Activated CD4-positive, alpha-beta T cell treated with anti-CD3 and anti-CD28 coated beads, Interleukin-2, amount 50 U/mL, for 16 hours (primary cell): Measurements from ENCODE around the gene ACTN1.

ENCODE experiments used
- DNase-seq: peaks from one replicate; pipeline ENCODE4 v3.0.0-alpha.2; 2020

ACTN1 gene

GRCh38 chr14:68931474-68932051 is 47.5 kb downstream of the ACTN1 start:
- no peak for DNase-seq

GRCh38 chr14:68931063-68931462 is 48.0 kb downstream of the ACTN1 start:
- DNase-seq, result no peak

GRCh38 chr14:68929623-68930307 is 49.3 kb downstream of the ACTN1 start:
- no peak for DNase-seq

GRCh38 chr14:68928770-68929550 is 50.1 kb downstream of the ACTN1 start:
- no peak for DNase-seq

DNA sequence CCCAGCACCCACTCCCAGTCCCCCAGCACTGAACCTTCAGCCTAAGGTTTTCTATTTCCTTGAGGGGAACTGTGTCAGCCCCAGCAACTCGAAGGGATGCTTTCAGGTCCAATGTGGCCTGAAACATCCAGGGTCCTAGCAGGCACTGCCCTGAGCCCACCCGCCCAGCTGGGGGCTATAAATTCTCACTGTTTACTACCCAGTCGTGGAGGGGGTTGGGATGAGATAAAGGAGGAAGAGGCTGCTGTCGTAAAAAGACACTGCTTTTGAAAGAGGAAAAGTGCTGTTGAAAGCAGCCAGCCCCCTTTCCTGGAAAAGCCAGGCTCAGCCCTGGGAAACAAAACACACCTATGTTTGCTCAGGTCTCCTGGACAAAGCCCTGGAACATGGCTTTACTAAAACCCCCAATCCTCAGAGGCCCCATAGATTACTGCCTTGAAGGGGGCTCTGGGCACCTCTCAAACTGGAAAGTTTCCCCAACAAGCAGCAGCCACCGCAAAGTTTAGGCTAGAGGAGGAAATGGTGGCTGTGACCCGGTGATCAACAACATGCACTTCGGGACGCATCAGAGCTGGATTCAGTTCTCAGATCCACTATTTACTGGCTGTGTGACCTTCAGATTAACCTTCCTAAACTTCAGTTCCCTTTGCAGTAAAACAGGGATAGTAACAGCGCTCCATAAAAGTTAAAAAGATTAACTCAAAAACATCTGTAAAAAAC is 51.0 kb downstream of the ACTN1 start:
- DNase-seq, result no peak

- no peak for DNase-seq
Measured at GRCh38 chr14:68927089-68927488, 52.0 kb downstream of the ACTN1 start.

DNA sequence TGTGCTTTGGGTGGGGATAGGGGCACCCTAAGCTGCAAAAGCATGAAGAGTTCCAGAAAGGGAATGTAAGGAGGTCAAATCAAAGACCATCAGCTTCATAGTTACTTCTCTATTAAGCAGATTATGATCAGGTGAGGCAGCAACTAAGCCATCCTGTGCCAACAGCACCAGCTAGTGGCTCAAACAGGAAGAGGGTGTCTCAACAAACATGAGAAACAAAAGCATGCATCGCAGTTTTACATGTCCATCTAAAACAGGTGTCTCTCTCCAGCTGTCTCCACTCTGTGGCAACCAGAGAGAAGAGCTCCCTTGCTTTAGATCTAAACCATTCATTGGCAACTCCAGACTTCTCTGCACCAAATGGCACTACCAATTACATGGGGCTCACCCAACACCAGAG is 52.9 kb downstream of the ACTN1 start:
- no peak for DNase-seq

DNA sequence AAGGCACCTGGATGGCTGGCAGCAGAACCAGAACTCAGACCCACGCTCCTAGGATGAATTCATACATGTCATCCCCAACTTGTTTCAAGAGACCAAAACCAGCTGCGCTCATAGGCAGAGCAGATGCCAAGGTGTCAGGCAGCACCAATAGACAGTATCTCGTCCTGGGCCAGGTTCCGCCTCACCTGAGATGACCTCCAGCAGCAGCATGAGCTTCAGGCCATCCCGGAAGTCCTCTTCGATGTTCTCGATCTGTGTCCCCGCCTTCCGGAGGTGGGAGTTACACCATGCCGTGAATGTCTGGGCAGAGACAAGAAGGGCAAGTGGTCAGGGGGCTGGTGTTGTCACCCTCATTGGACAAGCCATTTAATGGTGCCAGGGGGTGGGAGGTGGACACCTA is 53.7 kb downstream of the ACTN1 start:
- DNase-seq, result no peak

GRCh38 chr14:68924186-68925158 is 54.6 kb downstream of the ACTN1 start:
- no peak for DNase-seq

- no peak for DNase-seq
Measured at GRCh38 chr14:68922886-68923285, 56.2 kb downstream of the ACTN1 start.

- no peak for DNase-seq
Measured at GRCh38 chr14:68922201-68922621, 56.9 kb downstream of the ACTN1 start.

- no peak for DNase-seq
Measured at GRCh38 chr14:68921666-68922065, 57.4 kb downstream of the ACTN1 start.

DNA sequence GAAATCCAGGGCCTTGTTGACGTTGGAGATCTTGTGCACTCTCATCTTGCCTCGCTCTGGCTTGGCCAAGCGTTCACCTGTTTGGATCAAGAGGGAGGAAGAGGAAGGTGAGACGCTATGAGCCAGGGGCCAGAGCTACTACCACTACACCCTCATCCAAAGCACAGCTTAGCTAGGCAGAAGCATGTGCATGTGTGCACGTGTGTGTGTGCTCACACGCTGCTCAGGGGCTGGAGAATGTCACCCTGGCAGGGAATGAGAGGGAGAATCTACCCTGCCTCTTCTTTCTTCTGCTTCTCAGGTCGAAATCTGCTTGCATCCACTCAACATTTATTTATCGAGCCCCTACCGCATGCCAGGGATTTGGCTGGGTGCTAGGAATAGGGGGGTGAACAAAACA is 58.1 kb downstream of the ACTN1 start:
- no peak for DNase-seq

DNA sequence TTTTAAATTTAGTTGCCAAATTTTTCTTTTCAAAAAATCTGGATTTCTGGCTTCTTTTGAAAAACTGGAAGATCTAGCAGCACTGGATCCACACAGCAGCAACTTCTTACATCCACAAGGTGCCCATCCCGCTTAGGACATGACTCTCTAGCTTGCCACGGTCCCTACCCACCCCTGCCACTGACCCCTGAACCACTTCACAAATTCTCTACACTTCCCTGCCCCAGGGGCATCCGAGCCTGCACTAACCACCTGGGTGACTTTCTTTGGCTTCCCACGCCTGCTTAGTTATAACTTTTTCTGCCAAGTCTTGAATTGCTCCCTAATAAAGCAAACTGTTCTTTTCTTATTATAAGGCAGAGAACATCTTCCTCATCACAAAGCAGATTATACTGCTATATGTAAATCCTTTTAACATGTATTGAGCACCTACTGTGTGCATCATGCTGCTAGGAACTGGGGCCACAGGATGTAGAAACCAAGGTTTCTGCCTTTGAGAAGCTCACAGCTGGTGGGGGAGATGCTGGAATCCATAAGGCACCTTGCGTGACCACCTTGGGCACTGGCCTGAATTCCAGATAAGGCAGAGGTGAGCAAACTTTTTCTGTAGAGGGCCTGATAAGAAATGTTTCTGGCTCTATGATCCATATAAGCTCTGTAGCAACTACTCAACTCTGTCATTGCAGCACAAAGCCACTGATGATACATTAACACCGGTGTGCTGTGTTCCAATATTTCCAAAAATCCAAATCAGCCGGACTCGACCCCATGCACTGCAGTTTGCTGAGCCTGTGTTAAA is 59.8 kb downstream of the ACTN1 start:
- DNase-seq, result no peak

DNA sequence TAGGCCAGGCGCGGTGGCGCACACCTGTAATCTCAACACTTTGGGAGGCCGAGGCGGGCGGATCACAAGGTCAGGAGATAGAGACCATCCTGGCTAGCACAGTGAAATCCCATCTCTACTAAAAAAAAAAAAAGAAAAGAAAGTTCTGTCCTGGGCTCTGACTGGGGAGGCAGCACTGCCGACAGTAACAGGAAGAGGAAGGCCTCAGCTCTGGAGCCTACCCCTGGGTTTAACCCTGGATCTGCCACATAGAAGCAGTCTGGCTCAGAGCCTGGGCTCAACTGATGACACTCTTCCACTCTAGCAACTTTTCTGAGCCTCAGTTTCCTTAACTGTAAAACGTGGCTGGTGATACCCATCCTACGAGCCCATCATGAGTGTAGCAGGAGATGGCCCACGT is 60.5 kb downstream of the ACTN1 start:
- DNase-seq, result no peak

DNA sequence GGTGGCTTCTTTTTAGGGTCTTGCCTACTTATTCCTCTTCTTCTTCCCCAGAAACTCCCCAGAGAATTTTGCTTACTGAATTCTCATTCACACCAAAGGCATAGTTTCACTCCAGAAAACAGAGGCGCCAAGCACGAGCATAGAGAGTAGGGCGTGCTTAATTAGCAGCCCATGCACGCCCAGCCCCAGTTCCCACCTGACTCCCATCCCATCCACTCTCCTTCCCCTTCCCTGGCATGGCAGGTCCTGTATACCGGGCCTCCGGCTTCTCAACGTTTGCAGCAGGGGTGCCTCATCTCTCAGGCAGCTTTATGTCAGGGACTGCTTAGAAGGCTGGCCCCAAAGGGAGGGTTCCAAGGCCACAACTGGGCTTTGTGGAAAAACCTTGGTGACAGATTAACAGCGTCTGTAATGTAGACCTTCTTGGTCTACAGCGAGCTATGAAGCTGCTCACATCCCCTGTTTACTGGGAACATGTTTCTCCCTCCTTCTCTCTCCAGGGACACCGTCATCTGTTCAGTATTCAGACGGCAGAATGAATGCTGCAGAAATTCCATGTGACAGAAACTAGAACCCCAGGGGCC is 62.7 kb downstream of the ACTN1 start:
- DNase-seq, result no peak

DNA sequence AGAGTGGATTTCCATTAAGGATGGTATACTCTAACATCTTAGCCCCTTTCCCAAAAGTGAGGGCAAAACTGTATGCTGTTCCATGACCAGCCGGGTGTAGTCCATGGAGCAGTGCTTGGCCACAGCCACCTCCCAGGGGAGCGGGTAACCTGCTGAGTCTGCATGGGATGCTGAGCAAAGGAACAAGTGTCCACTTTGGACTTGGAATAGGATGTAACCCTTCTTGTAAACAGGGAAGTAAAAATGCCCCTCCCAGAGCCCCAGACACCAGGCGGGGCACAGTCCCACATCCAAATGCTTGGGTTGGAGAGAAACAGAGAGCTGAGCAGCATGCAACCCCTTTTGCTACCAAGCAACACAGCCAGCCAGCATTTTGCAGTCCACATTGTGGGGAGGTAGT is 65.6 kb downstream of the ACTN1 start:
- no peak for DNase-seq

- peak; percentile 80 for DNase-seq
Measured at GRCh38 chr14:68911594-68912227, 67.4 kb downstream of the ACTN1 start.

GRCh38 chr14:68910540-68910939 is 68.6 kb downstream of the ACTN1 start:
- DNase-seq, result peak; percentile 43

GRCh38 chr14:68908803-68909202 is 70.3 kb downstream of the ACTN1 start:
- no peak for DNase-seq

- no peak for DNase-seq
Measured at GRCh38 chr14:68908201-68908600, 70.9 kb downstream of the ACTN1 start.
